Activated naive CD8-positive, alpha-beta T cell (primary cell): ENCODE results near the gene TRIM43B.
"Not testable (repeated sequence)": the region's sequence is repeated elsewhere in the genome, so short reads cannot be mapped to it uniquely, and the experiment has no call there.

Experiments used
- H3K27ac Mint-ChIP-seq: one replicate; pipeline ENCODE4 v1.8.0; 2021; ENCODE audit warnings: mixed read lengths
- H3K27me3 Mint-ChIP-seq: one replicate; pipeline ENCODE4 v1.8.0; 2021; ENCODE audit warnings: mixed read lengths
- H3K36me3 Mint-ChIP-seq: one replicate; pipeline ENCODE4 v1.8.0; 2021; ENCODE audit warnings: mixed read lengths
- H3K4me1 Mint-ChIP-seq: one replicate; pipeline ENCODE4 v1.8.0; 2021; ENCODE audit warnings: low read depth, mixed read lengths
- H3K4me3 Mint-ChIP-seq: one replicate; pipeline ENCODE4 v1.8.0; 2021; ENCODE audit warnings: mild to moderate bottlenecking, mixed read lengths
- H3K9me3 Mint-ChIP-seq: one replicate; pipeline ENCODE4 v1.8.0; 2021; ENCODE audit warnings: low read depth, mixed read lengths

TRIM43B gene

DNA sequence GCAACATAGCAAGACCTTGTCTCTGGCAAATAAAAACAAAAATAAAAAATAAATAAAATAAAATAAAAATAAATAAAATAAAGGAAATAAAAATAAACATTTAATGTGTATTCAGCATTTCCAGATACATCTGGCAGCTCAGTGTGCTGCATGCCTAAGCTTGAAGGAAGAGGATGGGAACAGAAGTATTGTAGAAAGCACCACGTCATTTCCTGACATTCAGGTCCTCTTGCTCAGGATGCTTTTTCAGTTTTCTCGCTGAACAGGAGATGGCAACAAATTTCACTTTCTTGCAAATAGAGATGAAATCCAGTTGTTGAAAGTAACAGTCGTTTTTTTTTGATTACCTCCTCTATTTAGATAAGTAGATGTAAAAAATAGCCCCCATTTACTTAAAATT, 21.3 kb downstream of the TRIM43B start:
- H3K9me3 Mint-ChIP-seq, H3K27ac Mint-ChIP-seq, H3K27me3 Mint-ChIP-seq: not testable (repeated sequence)

GRCh38 chr2:95445317-95445716, 39.2 kb downstream of the TRIM43B start:
- H3K4me1 Mint-ChIP-seq, H3K27ac Mint-ChIP-seq, H3K36me3 Mint-ChIP-seq, H3K4me3 Mint-ChIP-seq, H3K27me3 Mint-ChIP-seq, H3K9me3 Mint-ChIP-seq: not testable (repeated sequence)

More for the DNA sequence above, 21.3 kb downstream of the TRIM43B start:
- not testable (repeated sequence) for H3K36me3 Mint-ChIP-seq, H3K4me1 Mint-ChIP-seq, H3K4me3 Mint-ChIP-seq

DNA sequence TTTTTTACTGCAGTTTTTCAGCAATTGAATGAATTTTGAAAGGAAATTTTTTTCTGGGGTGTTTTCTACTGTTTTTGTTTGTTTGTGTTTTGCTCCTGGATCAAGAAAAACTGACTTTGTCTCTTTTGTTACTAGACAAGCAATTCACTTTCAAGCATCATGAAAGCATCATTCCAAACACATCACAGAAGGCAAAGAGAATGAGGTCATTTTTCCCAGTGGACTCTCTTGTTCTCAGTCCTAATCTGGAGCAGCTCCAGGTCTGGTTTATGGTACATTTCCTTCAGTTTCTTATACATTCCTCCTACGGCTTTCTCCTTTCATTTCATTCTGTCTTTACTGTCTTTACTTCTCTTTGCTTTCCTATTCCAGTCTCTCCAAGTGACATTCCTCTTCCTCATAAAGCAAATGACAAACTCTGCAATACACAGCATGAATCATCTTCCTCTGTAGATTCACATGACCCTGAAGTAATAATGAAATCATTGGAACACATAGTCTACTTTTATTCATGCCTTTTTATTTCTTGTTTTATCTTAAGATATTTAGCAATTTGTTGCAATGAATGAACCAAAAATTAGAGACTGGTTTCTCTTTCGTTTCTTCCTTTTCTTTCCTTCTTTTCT, 42.0 kb downstream of the TRIM43B start:
- not testable (repeated sequence) for H3K27ac Mint-ChIP-seq, H3K9me3 Mint-ChIP-seq, H3K36me3 Mint-ChIP-seq, H3K4me3 Mint-ChIP-seq, H3K27me3 Mint-ChIP-seq, H3K4me1 Mint-ChIP-seq

- H3K27ac Mint-ChIP-seq, H3K27me3 Mint-ChIP-seq, H3K4me3 Mint-ChIP-seq, H3K4me1 Mint-ChIP-seq, H3K9me3 Mint-ChIP-seq, H3K36me3 Mint-ChIP-seq: not testable (repeated sequence)
Observed at GRCh38 chr2:95435872-95436209, 48.7 kb downstream of the TRIM43B start.

GRCh38 chr2:95435162-95435871, 49.2 kb downstream of the TRIM43B start:
- not testable (repeated sequence) for H3K27me3 Mint-ChIP-seq, H3K9me3 Mint-ChIP-seq, H3K27ac Mint-ChIP-seq, H3K4me3 Mint-ChIP-seq, H3K4me1 Mint-ChIP-seq, H3K36me3 Mint-ChIP-seq

DNA sequence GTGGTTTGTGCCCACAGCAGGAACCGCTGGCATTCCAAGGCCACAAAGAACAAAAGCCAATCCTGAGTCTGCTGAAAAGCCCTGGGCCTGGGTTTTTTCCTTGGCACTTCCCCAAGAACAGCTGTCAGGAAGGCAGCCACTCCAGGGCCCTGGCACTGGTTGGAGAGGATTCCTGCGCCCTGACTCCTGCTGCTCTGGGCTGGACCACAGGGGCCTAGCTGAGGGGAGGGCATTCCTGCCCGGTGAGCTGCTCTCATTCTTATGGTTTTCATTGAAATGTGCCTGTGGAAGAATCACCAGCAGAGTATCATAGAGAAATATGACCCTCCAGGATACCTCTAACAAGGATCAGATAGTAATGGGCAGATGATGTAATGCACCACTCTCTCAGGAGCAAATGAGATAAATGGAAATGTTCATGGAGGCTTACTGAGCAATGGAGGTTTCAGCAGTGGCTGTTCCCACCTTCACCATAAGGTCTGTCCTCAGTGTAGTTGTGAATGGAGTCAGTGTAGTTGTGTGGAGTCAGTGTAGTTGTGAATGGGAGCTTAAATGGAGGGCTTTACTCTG, 50.0 kb downstream of the TRIM43B start:
- not testable (repeated sequence) for H3K27ac Mint-ChIP-seq, H3K9me3 Mint-ChIP-seq

GRCh38 chr2:95433973-95434372, 50.6 kb downstream of the TRIM43B start:
- H3K36me3 Mint-ChIP-seq, H3K27ac Mint-ChIP-seq, H3K4me1 Mint-ChIP-seq, H3K27me3 Mint-ChIP-seq, H3K4me3 Mint-ChIP-seq, H3K9me3 Mint-ChIP-seq: not testable (repeated sequence)

More for the DNA sequence above, 50.0 kb downstream of the TRIM43B start:
- not testable (repeated sequence) for H3K27me3 Mint-ChIP-seq, H3K36me3 Mint-ChIP-seq, H3K4me1 Mint-ChIP-seq, H3K4me3 Mint-ChIP-seq

GRCh38 chr2:95433373-95433772, 51.2 kb downstream of the TRIM43B start:
- H3K4me1 Mint-ChIP-seq, H3K27ac Mint-ChIP-seq, H3K36me3 Mint-ChIP-seq, H3K27me3 Mint-ChIP-seq, H3K4me3 Mint-ChIP-seq, H3K9me3 Mint-ChIP-seq: not testable (repeated sequence)

DNA sequence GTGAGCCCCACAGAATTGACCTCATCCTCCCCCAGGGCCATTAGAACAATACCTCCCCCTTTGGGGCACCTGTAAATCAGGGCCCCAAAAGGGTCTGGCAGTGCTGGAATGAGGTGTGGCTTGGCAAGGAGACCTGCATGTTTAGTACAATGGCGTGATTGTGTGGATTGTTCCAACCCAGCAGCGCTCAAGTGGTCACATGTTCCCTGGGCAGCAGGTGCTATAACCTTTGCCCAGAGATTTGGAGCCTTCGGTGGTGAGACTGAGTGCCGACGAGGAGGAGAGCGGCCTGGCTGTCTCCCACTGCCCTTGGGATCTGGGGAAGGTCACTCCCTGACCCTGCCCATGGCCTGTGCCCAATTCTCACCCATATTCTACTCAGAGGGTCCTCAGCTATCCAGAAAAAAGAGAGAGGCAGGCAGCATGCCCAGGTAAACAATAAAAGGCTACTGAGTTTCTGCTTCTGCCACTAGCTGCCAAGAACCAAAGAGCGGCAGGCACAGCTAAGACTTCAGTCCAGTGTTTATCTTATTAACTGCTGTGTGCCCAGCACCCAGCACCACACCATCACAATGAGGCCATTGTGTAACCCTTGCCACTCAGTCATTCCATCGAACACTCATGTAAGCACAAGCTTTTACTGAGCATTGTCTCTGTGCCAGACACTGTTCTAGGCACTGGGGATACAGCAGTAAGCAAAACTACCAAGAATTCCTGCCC, 54.6 kb downstream of the TRIM43B start:
- not testable (repeated sequence) for H3K27ac Mint-ChIP-seq, H3K9me3 Mint-ChIP-seq, H3K4me3 Mint-ChIP-seq, H3K27me3 Mint-ChIP-seq, H3K4me1 Mint-ChIP-seq, H3K36me3 Mint-ChIP-seq

DNA sequence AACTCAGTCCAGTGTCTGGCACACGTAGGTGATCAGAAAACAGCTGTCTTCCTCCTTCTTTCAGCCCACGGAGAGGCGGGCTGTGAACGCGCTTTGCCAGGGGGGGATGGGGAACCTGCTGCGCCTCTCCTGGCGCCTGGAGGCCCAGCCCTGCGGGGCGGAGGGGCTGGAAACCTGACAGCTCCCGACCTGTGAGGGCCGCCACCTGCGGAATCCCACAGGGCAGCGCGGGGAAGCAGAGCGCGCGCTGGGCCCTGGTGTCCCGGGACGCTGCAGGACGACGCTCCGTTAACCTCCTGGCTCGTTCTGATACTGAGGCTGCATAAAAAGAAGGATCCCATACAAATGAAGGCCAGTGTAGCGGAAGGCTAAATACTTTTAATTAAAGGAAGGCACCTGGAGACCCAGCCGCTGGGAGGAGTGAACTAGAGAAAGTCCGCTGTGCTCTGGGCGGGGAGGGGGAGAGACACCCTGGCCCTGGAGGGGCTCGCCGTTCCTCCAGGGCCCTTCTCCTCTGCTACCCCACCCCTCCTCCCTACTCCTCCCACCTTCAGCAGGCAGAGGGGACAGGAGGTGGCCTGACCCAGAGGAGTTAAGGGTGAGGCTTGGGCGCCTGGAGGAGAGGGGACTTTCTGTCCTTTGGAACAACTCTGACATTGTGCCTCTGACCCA, 57.2 kb downstream of the TRIM43B start:
- not testable (repeated sequence) for H3K4me3 Mint-ChIP-seq, H3K36me3 Mint-ChIP-seq, H3K4me1 Mint-ChIP-seq, H3K27me3 Mint-ChIP-seq, H3K27ac Mint-ChIP-seq, H3K9me3 Mint-ChIP-seq
